Measurements from ENCODE around the gene OPALIN. TPM values are rescaled to one million over a fixed set of nuclear protein-coding genes. Genes with fewer than 3 reads are reported as not detected.

OPALIN gene
- total RNA-seq, 1 donor: not detected

DNA sequence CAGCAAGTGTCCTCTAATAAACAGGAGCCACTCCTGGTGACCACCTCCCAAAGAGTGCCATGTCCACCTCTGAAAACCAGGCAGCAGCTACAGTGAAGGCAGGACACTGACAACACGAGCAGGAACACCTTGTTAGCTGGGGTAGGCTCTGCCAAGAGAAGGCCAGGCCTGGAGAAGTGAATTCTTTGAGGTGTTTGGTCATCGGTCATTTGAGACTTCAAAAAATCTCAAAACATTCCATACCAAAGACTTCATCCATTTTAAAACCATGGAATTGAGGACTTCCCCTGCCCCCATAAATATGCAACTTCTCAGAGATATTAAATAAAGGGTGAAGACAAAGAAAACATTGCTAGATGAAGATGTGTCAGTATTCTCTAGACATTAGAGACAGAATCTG is 28.4 kb upstream of the OPALIN start:
- H3K4me3 ChIP-seq (ENCODE audit: insufficient read depth, low read length): no peak overlapping the region
- H3K79me2 ChIP-seq (ENCODE audit: insufficient read depth, low read length): no peaks in the 10 kb centered on the region
- H3K27ac ChIP-seq (ENCODE audit: low read depth, low read length): no peak overlapping the region
- no peak overlapping the region for H2AFZ ChIP-seq (ENCODE audit: low read length)
- peak overlapping the region; percentile 28 for H3K4me2 ChIP-seq (ENCODE audit: insufficient read depth, low read length)
- DNase-seq (ENCODE audit: insufficient read length, low spot score, missing footprints): peak; percentile 72
- H3K27me3 ChIP-seq (ENCODE audit: insufficient read depth, low read length): no peaks in the 10 kb centered on the region
- TF ChIP-seq CTCF (IDR thresholded peaks at IDR 0.05; ENCODE audit: extremely low read depth, low read depth, low read length): no peak
- H3K36me3 ChIP-seq (ENCODE audit: insufficient read depth, low read length): no peaks in the 10 kb centered on the region
- peaks cover 4% of the 10 kb centered on the region for H3K4me1 ChIP-seq (ENCODE audit: insufficient read depth, low read length)
- H3K9me3 ChIP-seq (ENCODE audit: low read depth, low read length): no peaks in the 10 kb centered on the region
- H4K20me1 ChIP-seq (ENCODE audit: insufficient read depth, low read length): no peaks in the 10 kb centered on the region

GRCh38 chr10:96384506-96384905 is 25.7 kb upstream of the OPALIN start:
- DNase-seq (ENCODE audit: insufficient read length, low spot score, missing footprints): peak; percentile 37
- Histone ChIP-seq H4K20me1 (ENCODE audit: insufficient read depth, low read length) (no peaks in the 10 kb centered on the region), H3K4me1 (ENCODE audit: insufficient read depth, low read length) (peaks cover 4% of the 10 kb centered on the region), H3K79me2 (ENCODE audit: insufficient read depth, low read length) (no peaks in the 10 kb centered on the region), H3K27ac (ENCODE audit: low read depth, low read length) (no peak overlapping the region), H3K27me3 (ENCODE audit: insufficient read depth, low read length) (no peaks in the 10 kb centered on the region), H2AFZ (ENCODE audit: low read length) (no peak overlapping the region), H3K36me3 (ENCODE audit: insufficient read depth, low read length) (no peaks in the 10 kb centered on the region), H3K4me2 (ENCODE audit: insufficient read depth, low read length) (no peak overlapping the region), H3K9me3 (ENCODE audit: low read depth, low read length) (no peaks in the 10 kb centered on the region), H3K4me3 (ENCODE audit: insufficient read depth, low read length) (no peak overlapping the region)
- TF ChIP-seq CTCF (IDR thresholded peaks at IDR 0.05; ENCODE audit: extremely low read depth, low read depth, low read length): no peak

DNA sequence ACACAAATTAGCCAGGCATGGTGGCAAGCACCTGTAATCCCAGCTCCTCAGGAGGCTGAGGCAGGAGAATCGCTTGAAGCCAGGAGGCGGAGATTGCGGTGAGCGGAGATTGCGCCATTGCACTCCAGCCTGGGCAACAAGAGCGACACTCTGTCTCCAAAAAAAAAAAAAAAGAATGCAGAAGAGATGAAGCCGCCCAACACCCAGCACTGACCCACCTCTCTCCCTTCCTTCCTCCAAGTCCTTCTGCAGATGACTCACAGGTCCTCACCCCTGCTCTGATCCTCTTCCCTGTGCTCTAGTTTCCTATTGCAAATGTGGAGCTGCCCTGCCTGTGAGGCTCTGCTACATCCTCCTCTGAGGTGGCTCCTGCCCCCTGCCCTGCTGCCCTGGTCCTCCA is 22.0 kb upstream of the OPALIN start:
- Histone ChIP-seq H4K20me1 (ENCODE audit: insufficient read depth, low read length) (no peaks in the 10 kb centered on the region), H3K4me3 (ENCODE audit: insufficient read depth, low read length) (no peak overlapping the region), H3K36me3 (ENCODE audit: insufficient read depth, low read length) (no peaks in the 10 kb centered on the region), H3K9me3 (ENCODE audit: low read depth, low read length) (no peaks in the 10 kb centered on the region), H3K27ac (ENCODE audit: low read depth, low read length) (no peak overlapping the region), H3K79me2 (ENCODE audit: insufficient read depth, low read length) (no peaks in the 10 kb centered on the region), H3K4me1 (ENCODE audit: insufficient read depth, low read length) (no peaks in the 10 kb centered on the region), H3K4me2 (ENCODE audit: insufficient read depth, low read length) (no peak overlapping the region), H3K27me3 (ENCODE audit: insufficient read depth, low read length) (no peaks in the 10 kb centered on the region), H2AFZ (ENCODE audit: low read length) (no peak overlapping the region)
- no peak for DNase-seq (ENCODE audit: insufficient read length, low spot score, missing footprints)
- no peak for TF ChIP-seq CTCF (IDR thresholded peaks at IDR 0.05; ENCODE audit: extremely low read depth, low read depth, low read length)

GRCh38 chr10:96379758-96380157 is 21.0 kb upstream of the OPALIN start:
- Histone ChIP-seq H3K9me3 (ENCODE audit: low read depth, low read length) (no peaks in the 10 kb centered on the region), H3K36me3 (ENCODE audit: insufficient read depth, low read length) (no peaks in the 10 kb centered on the region), H4K20me1 (ENCODE audit: insufficient read depth, low read length) (no peaks in the 10 kb centered on the region), H3K4me1 (ENCODE audit: insufficient read depth, low read length) (peaks cover 5% of the 10 kb centered on the region), H3K27me3 (ENCODE audit: insufficient read depth, low read length) (no peaks in the 10 kb centered on the region), H3K27ac (ENCODE audit: low read depth, low read length) (no peak overlapping the region), H2AFZ (ENCODE audit: low read length) (no peak overlapping the region), H3K79me2 (ENCODE audit: insufficient read depth, low read length) (no peaks in the 10 kb centered on the region), H3K4me3 (ENCODE audit: insufficient read depth, low read length) (no peak overlapping the region), H3K4me2 (ENCODE audit: insufficient read depth, low read length) (no peak overlapping the region)
- TF ChIP-seq CTCF (IDR thresholded peaks at IDR 0.05; ENCODE audit: extremely low read depth, low read depth, low read length): no peak
- no peak for DNase-seq (ENCODE audit: insufficient read length, low spot score, missing footprints)
